ENCODE results near the gene C3orf62.
"Not testable (repeated sequence)": the region's sequence is repeated elsewhere in the genome, so short reads cannot be mapped to it uniquely, and the experiment has no call there.

C3orf62 gene

DNA sequence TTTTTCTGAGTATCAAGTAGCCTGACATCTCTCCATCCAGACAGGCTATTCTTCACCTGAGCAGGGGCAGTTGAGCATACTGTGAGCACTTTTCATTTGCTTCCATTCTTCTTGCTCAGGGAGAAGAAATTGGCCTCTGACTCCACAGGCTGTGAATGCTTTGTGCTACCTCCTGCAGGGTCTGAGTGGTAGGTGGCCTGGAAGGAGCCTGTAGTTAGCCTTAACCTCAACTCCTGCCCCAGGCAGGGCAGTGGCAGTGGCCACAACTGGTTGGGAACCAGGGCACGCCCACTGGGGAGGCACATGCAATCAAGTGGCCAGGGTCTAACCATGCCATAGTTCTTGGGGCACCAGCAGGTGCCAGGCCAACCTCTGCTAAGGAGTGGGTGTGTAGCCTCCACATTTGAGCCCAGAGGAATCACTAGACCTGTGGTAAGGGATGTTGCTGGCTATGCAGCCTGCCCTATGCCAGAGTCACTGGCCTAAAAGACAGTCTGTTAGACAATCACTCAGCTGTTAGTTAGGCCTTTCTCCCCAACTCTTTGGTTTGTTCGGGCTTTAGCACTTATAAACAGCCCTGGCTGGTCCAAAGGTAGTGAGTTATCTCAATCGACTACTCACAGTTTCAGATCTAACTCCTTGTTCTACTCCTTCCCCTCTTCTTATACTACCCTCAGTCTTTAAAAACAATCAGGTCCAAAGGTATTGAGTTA is 7.4 kb downstream of the C3orf62 start:
- DNase-seq (ENCODE audit: low spot score), result no peak

GRCh38 chr3:49266410-49267095 is 10.5 kb downstream of the C3orf62 start:
- DNase-seq (ENCODE audit: low spot score), result no peak

GRCh38 chr3:49265661-49266386 is 11.2 kb downstream of the C3orf62 start:
- no peak for DNase-seq (ENCODE audit: low spot score)

DNA sequence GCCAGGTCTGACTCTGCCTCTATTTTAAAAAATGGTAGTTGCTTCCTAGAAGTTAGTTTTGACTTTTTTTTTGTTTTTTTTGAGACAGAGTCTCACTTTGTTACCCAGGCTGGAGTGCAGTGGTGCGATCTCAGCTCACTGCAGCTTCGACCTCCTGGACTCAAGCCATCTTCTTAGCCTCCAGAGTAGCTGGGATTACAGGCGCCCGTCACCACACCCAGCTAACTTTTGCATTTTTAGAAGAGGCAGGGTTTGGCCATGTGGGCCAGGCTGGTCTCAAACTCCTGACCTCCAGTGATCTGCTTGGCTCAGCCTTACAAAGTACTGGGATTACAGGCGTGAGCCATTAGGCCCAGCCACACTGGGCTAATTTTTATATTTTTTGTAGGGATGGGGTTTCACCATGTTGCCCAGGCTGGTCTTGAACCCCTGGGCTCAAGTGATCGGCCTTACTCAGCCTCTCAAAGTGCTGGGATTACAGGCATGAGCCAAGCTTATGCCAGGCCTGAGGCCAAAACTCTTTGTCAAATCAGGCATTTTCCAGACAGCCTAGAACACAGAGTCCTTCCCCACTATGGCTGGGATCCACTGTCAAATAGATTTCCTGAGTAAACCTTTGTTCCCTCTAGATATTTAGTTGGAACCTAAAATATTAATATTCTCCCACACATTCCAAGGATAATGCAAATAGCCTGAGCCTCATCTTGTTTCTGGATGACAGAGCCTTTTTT is 13.7 kb downstream of the C3orf62 start:
- DNase-seq (ENCODE audit: low spot score), result no peak

GRCh38 chr3:49260806-49261324 is 16.2 kb downstream of the C3orf62 start:
- DNase-seq (ENCODE audit: low spot score), result no peak

DNA sequence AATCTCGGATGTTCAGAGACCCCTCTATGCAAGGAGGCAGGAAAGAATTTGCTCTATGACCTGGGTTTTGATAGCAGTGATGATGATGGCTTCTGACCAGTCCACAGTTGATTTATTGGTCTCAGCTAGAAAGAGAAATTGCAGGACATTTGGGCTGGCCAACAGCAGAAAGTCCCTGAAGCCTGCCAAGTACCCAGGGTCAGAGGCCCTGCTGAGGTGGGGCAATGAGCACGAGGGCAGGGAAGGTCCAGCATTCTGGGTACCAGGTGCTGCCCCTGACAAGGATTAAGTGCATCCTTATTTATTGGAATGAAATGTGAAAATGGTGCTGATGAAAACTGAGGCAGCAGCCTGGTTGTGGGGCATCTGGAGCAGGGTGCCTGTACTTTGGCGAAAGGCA is 19.8 kb downstream of the C3orf62 start:
- no peak for DNase-seq (ENCODE audit: low spot score)

GRCh38 chr3:49255718-49256511 is 21.1 kb downstream of the C3orf62 start:
- DNase-seq (ENCODE audit: low spot score), result no peak

DNA sequence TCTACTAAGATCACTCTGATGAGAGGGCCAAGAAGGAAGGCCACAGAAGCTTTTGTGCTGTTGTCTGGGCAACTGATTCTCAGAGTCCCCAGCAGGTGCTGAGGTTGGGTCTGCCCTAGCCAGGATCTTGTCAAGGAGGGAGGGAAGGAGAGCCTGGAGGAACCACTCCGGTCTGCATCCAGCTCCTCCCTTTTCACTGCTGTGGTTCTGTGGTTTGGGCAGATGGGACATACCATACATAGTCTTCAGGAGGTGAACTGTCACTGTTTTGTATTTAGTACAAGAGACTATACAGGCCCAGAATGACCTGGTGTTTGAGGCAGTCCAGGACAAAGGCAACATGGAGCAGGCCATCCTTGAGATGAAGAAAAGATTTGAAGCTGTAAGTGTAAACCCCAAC is 21.9 kb downstream of the C3orf62 start:
- DNase-seq (ENCODE audit: low spot score), result no peak

GRCh38 chr3:49253512-49253911 is 23.5 kb downstream of the C3orf62 start:
- DNase-seq (ENCODE audit: low spot score), result no peak

- peak; percentile 16 for DNase-seq (ENCODE audit: low spot score)
Observed at GRCh38 chr3:49248840-49249227, 28.2 kb downstream of the C3orf62 start.

DNA sequence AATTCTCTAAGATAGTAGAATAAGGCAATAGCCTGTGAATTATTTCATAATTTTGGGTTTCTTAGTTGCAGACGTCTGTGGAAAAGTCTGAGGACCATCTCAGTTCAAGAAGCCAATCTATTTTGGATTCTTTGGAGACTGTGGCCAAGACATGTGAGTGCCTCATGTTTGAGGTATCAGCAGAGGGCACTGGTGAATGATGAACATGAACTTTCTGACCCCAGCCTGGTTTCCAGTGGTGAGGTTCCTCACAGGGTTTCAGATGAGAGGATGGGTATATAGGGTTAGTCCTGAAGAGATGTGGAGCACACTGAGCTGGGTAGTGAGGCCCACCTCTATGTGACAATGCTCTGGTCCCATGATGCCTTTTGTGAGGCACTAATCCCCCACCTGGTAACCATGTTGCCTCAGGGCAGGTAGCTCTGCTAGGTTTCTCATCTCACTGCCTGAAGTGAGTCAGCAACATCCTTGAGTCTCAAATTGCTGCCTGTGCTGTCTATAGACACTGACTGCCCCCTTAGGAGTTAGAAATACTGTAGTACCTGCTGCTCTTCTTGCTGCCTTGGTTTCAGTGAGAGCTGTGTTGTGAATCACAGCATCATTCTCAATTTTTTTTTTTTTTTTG is 32.3 kb downstream of the C3orf62 start:
- no peak for DNase-seq (ENCODE audit: low spot score)

DNA sequence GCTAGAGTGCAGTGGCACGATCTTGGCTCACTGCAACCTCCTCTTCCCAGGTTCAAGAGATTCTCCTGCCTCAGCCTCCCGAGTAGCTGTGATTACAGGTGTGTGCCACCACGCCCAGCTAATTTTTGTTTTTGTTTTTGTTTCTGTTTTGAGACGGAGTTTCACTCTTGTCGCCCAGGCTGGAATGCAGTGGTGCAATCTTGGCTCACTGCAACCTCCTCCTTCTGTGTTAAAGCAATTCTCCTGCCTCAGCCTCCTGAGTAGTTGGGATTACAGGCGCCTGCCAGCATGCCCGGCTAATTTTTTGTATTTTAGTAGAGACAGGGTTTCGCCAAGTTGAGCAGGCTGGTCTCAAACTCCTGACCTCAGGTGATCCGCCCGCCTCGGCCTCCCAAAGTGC is 36.9 kb downstream of the C3orf62 start:
- DNase-seq (ENCODE audit: low spot score), result not testable (repeated sequence)

DNA sequence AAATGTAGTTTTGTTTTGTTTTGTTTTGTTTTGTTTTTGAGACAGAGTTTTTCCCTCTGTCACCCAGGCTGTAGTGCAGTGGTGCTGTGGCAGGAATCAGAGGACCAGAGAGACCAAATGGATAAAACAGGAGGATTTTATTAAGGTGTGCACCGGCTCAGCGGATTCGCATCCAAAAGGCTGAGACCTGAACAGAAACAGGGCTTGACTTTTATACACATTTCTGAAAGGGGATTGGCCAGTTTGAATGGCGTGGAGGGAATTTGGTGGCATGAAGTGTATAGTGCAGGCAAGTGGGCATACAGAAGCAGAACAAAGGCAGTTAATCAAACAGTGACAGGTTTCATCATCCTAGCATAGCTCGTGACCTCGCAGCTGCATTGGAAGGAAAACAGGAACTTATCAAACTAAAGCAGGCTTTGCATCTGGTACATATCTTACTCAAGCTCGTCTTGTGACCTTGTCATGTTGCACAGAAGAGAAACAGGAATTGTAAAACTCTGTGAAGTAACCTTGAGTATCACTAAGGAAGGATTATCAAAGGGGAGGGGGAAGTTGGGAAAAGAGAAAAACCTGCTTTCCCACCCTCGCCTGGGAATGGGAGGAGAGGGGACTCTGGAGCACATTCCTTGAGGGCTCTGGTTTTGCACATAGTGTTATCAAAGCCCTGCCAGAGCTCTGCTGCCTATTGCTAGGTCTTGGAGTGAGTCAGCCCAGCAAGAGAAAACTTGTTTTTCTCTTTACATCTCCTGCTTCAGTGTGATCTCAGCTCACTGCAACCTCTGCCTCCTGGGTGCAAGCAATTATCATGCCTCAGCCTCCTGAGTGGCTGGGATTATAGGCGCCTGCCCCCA is 38.5 kb downstream of the C3orf62 start:
- peak; percentile 71 for DNase-seq (ENCODE audit: low spot score)

DNA sequence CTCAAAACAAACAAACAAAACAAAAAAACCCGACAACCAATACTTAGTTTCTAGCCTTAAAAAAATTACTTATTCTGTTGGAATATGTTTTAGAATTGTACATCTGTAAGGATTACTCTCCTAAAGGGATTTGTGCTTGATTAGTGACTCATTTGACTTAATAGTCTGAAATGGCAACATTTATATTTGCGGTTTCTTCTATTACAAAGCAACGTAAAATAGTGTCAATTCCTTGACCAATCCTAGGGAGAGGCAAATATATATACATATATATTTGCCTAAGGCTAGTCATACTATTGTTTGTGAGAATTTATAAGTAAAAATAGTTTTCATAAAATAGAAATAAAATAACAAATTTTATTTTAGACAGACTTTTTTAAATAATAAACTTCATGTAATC is 39.7 kb downstream of the C3orf62 start:
- no peak for DNase-seq (ENCODE audit: low spot score)

DNA sequence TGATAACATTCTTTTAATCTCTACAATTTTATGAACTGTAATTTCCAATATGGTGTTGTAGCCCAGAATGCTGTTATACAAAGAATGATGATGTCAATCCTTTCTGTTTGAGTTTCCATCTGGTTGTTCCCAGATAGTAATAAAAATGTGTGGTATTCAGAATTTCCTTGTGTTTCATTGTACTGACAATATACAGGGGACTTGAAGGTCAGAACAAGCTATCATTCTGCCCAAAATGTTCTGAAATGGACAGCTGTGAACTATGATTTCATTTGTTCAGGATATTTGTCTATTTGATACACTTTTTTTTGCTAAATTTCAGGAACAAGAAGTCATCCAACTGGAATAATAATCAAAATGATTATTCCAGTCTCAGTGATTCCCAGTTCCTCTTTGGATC is 40.8 kb downstream of the C3orf62 start:
- DNase-seq (ENCODE audit: low spot score), result no peak

DNA sequence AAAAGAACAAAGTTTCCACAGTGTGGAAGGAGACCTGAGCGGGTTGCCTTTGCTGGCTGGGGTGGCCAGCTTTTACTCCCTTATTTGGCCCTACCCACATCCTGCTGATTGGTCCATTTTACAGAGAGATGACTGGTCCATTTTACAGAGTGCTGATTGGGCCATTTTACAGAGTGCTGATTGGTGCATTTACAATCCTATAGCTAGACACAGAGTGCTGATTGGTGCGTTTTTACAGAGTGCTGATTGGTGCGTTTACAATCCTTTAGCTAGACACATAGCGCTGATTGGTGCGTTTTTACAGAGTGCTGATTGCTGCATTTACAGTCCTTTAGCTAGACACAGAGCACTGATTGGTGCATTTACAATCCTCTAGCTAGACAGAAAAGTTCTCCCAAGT is 48.2 kb downstream of the C3orf62 start:
- DNase-seq (ENCODE audit: low spot score), result not testable (repeated sequence)

DNA sequence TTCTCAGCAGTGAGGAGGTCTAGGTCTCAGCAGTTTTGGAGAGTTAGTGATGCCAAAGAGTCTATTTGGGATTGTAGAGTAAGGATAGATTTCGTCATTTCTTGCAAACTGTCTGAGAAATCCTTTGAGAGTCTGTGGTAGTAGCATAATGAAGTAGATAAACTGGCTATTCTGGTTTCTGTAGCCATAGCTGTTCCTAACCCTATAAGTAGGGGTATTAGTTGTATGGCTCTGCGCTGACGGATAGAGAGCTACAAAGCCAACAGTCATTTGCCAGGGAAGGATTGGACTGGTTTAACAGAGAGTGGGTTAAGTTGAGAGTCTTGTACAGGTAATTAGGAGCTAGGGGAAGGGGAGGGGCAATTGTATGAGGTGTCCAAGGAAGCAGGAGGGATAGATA is 55.0 kb downstream of the C3orf62 start:
- DNase-seq (ENCODE audit: low spot score), result no peak

DNA sequence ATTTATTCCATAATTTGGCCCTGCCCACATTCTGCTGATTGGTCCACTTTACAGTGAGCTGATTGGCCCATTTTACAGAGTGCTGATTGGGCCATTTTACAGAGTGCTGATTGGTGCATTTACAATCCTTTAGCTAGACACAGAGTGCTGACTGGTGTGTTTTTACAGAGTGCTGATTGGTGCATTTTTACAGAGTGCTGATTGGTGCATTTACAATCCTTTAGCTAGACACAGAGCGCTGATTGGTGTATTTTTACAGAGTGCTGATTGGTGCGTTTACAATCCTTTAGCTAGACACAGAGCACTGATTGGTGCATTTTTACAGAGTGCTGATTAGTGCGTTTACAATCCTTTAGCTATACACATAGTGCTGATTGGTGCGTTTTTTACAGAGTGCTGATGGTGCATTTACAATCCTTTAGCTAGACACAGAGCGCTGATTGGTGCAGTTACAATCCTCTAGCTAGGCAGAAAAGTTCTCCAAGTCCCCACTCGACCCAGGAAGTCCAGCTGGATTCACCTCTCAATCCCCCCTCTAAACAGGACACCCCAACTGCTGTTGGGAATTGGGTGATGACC is 56.0 kb downstream of the C3orf62 start:
- not testable (repeated sequence) for DNase-seq (ENCODE audit: low spot score)

- DNase-seq (ENCODE audit: low spot score), result no peak
Observed at GRCh38 chr3:49219132-49219531, 57.9 kb downstream of the C3orf62 start.

Data from NAMALWA (cell line).